ENCODE measurements around the gene CD6.

The CD6 gene

GRCh38 chr11:60935676-60936442 lies 35.6 kb upstream of the CD6 start:
- no peak for TF ChIP-seq CTCF (IDR thresholded peaks at IDR 0.05)

- TF ChIP-seq CTCF (IDR thresholded peaks at IDR 0.05): no peak
These were observed 34.9 kb upstream of the CD6 start for GRCh38 chr11:60936467-60937143.

- TF ChIP-seq CTCF (IDR thresholded peaks at IDR 0.05): no peak
These were observed 34.3 kb upstream of the CD6 start for GRCh38 chr11:60937144-60937527.

GRCh38 chr11:60937811-60938210 lies 33.7 kb upstream of the CD6 start:
- no peak for TF ChIP-seq CTCF (IDR thresholded peaks at IDR 0.05)

GRCh38 chr11:60938500-60938899 lies 33.0 kb upstream of the CD6 start:
- no peak for TF ChIP-seq CTCF (IDR thresholded peaks at IDR 0.05)

GRCh38 chr11:60939301-60939700 lies 32.2 kb upstream of the CD6 start:
- TF ChIP-seq CTCF (IDR thresholded peaks at IDR 0.05): no peak

GRCh38 chr11:60939855-60940254 lies 31.6 kb upstream of the CD6 start:
- TF ChIP-seq CTCF (IDR thresholded peaks at IDR 0.05): no peak

Data from LNCAP (cell line).